Smooth muscle cell (in vitro differentiated cells): ENCODE measurements around the gene ALDH4A1. TPM values are rescaled to one million over a fixed set of nuclear protein-coding genes. Genes with fewer than 3 reads are reported as not detected.

Experiments
- DNase-seq: peaks from one replicate; lab custom pipeline; 2025; ENCODE audit not compliant: unreplicated experiment; lab: John Stamatoyannopoulos, UW
- H2AFZ ChIP-seq: fragments of 200-600 bp; sonication (generic); 2 replicates; pipeline ENCODE4 v1.6.0; 2016; ENCODE audit warnings: antibody characterized with exemption, low read depth, mild to moderate bottlenecking
- H3F3A ChIP-seq: fragments of 200-600 bp; sonication (generic); 2 replicates; pipeline ENCODE4 v1.6.0; 2017; ENCODE audit warnings: antibody characterized with exemption, low read depth
- H3K27ac ChIP-seq: fragments of 200-600 bp; sonication (generic); 2 replicates; pipeline ENCODE4 v1.5.1; 2016; ENCODE audit warnings: low read depth, mild to moderate bottlenecking
- H3K27me3 ChIP-seq: fragments of 200-600 bp; sonication (generic); 2 replicates; pipeline ENCODE4 v1.6.1; 2016; ENCODE audit warnings: low read depth, mild to moderate bottlenecking
- H3K36me3 ChIP-seq: fragments of 200-600 bp; sonication (generic); 2 replicates; pipeline ENCODE4 v1.5.1; 2016; ENCODE audit warnings: low read depth
- H3K4me1 ChIP-seq: fragments of 200-600 bp; sonication (generic); 2 replicates; pipeline ENCODE4 v1.5.1; 2016; ENCODE audit warnings: low read depth
- H3K4me2 ChIP-seq: fragments of 200-600 bp; sonication (generic); 2 replicates; pipeline ENCODE4 v1.6.0; 2016; ENCODE audit warnings: mild to moderate bottlenecking
- H3K4me3 ChIP-seq: fragments of 200-600 bp; sonication (generic); 2 replicates; pipeline ENCODE4 v1.5.1; 2016; ENCODE audit warnings: mild to moderate bottlenecking
- H3K79me2 ChIP-seq: fragments of 200-600 bp; sonication (generic); 2 replicates; pipeline ENCODE4 v1.6.0; 2016; ENCODE audit warnings: low read depth, mild to moderate bottlenecking
- H3K9ac ChIP-seq: fragments of 200-600 bp; sonication (generic); 2 replicates; pipeline ENCODE4 v1.6.0; 2016; ENCODE audit warnings: low read depth
- H3K9me3 ChIP-seq: fragments of 200-600 bp; sonication (generic); replicated peaks from 2 replicates; pipeline ENCODE4 v1.5.1; 2016; ENCODE audit warnings: low read depth
- H4K20me1 ChIP-seq: fragments of 200-600 bp; sonication (generic); 2 replicates; pipeline ENCODE4 v1.6.0; 2016; ENCODE audit warnings: low read depth
- WGBS: methylation state at CpG from one replicate; pipeline ENCODE4 v1.1.7; 2016; ENCODE audit warnings: low lambda C conversion rate; 5-methylcytosine and 5-hydroxymethylcytosine counted together
- polyA plus RNA-seq: library from polyadenylated mRNA; unstranded; fragments of >200 nt; fragmentation: Nextera tagmentation; extraction: Ambion mirVana; gene quantifications from 2 replicates; pipeline ENCODE4 v1.2.1, GENCODE V29; 2016
- total RNA-seq: library from RNA; depleted of rRNA; stranded (reverse); fragments of >200 nt; gene quantifications from 2 replicates; pipeline ENCODE4 v1.2.3, GENCODE V29; 2014
- TF ChIP-seq, protein P1 (sequence below): fragments of 200-600 bp; sonication (generic); IDR thresholded peaks from 2 replicates; pipeline ENCODE4 v1.5.1; 2017; ENCODE audit warnings: borderline replicate concordance, mild to moderate bottlenecking, antibody characterized with exemption; ENCODE audit not compliant: insufficient read depth, poor library complexity, severe bottlenecking

The ALDH4A1 gene
- total and polyA plus RNA-seq, 2 experiments from 2014 or later = 4.8 to 7.2 TPM

DNA sequence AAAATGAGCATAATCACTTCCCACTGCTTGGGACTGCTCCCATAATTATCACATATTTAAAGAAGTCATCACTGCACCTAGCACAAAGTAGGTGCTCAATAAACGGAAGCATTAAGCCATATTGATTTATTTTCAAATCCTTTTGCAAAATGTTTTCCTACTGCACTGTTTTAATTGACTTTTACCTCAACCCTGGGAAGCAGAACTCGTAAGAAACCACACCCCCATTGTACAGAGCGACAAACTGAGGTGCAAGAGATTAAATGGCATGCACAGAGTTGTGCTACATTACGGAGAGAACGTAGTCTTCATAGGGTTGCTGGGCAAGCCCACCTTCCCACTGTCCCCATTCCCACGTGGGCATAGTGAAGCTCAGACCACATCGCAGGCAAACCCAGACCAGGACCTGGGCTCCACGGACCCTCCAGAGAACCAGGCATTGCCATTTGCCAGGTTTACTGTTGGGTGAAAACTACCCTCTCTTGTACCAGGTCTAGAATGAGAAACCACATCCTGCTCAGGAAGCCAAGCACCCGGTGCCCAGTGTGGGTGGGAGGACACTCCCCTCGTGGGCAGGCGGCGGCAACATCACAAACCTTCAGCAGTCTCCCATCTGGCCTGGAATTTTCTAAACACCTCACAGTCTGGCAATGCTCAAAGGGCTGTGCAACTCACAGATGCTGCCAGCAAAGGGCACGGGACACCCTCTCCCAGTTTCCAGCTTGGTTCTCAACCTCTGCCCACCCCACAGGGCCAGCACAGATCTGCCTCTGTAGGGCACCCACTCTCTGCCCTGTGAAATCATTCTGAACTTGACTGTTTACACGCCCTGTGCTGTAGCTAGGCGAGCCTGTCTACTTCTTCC, 45.9 kb upstream of the ALDH4A1 start:
- Histone ChIP-seq H3K79me2 (peaks cover 98% of the 10 kb centered on the region), H3K4me3 (no peak overlapping the region), H2AFZ (no peak overlapping the region), H3K9ac (peak overlapping the region; percentile 89), H3K27me3 (no peaks in the 10 kb centered on the region), H3K27ac (peak overlapping the region; percentile 97), H3K36me3 (no peaks in the 10 kb centered on the region), H3K4me1 (peaks cover 35% of the 10 kb centered on the region), H3K9me3 (no peaks in the 10 kb centered on the region), H3F3A (peaks cover 61% of the 10 kb centered on the region), H3K4me2 (peak overlapping the region; percentile 82), H4K20me1 (peaks cover 40% of the 10 kb centered on the region)
- 57% methylated on average over 15 of the region's 15 CpGs for WGBS
- DNase-seq = no peak
- TF ChIP-seq, protein P1, sequence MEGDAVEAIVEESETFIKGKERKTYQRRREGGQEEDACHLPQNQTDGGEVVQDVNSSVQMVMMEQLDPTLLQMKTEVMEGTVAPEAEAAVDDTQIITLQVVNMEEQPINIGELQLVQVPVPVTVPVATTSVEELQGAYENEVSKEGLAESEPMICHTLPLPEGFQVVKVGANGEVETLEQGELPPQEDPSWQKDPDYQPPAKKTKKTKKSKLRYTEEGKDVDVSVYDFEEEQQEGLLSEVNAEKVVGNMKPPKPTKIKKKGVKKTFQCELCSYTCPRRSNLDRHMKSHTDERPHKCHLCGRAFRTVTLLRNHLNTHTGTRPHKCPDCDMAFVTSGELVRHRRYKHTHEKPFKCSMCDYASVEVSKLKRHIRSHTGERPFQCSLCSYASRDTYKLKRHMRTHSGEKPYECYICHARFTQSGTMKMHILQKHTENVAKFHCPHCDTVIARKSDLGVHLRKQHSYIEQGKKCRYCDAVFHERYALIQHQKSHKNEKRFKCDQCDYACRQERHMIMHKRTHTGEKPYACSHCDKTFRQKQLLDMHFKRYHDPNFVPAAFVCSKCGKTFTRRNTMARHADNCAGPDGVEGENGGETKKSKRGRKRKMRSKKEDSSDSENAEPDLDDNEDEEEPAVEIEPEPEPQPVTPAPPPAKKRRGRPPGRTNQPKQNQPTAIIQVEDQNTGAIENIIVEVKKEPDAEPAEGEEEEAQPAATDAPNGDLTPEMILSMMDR = no peak

GRCh38 chr1:18947570-18947969, 45.2 kb upstream of the ALDH4A1 start:
- Histone ChIP-seq H3K9ac (peak overlapping the region; percentile 33), H3F3A (peaks cover 61% of the 10 kb centered on the region), H3K9me3 (no peaks in the 10 kb centered on the region), H3K79me2 (peaks cover 98% of the 10 kb centered on the region), H3K36me3 (no peaks in the 10 kb centered on the region), H3K4me2 (peak overlapping the region; percentile 8), H4K20me1 (peaks cover 39% of the 10 kb centered on the region), H3K27me3 (no peaks in the 10 kb centered on the region), H3K27ac (peak overlapping the region; percentile 97), H3K4me1 (peaks cover 35% of the 10 kb centered on the region), H3K4me3 (no peak overlapping the region), H2AFZ (no peak overlapping the region)
- TF ChIP-seq, protein P1 = no peak
- 76% methylated on average over 9 of the region's 9 CpGs for WGBS
- no peak for DNase-seq

DNA sequence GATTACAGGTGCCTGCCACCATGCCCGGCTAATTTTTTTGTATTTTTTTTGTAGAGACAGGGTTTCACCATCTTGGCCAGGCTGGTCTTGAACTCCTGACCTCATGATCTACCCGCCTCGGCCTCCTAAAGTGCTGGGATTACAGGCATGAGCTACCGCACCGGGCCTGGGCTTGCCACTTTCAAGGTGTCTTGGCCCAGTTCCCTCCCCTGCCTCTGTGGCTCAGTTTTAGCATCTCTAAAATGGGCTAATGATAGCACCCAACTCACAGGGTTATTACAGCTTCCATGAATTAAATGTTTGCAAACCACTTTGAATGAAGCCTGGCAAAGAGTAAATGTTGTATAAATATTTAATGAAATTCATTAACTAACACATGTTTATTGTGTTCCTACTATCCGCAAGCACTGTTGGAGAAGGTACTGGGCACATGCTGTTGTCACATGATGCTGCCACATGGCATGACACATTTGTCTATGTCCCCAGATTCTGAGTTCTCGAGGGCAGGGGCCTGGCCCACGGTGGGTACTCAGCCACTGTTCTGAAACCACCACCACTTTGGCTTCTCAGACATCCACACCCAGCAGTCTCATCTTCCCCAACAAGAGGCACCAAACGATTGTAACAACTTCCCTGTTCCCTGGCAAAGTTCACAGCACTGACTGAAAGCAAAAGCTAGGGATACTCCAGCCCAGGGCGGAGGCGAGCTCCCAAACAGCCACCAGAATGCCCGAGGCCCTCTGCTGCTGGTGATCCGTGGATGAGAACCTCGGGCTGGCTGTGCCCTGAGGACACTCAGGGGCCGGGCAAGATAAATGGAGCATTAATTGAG, 44.4 kb upstream of the ALDH4A1 start:
- DNase-seq = no peak
- Histone ChIP-seq H3K27ac (peak overlapping the region; percentile 97), H3K4me3 (no peak overlapping the region), H3K79me2 (peaks cover 98% of the 10 kb centered on the region), H3K27me3 (no peaks in the 10 kb centered on the region), H2AFZ (no peak overlapping the region), H3F3A (peaks cover 61% of the 10 kb centered on the region), H3K9me3 (no peaks in the 10 kb centered on the region), H4K20me1 (peaks cover 48% of the 10 kb centered on the region), H3K4me1 (peaks cover 39% of the 10 kb centered on the region), H3K36me3 (no peaks in the 10 kb centered on the region), H3K4me2 (peak overlapping the region; percentile 8), H3K9ac (peak overlapping the region; percentile 33)
- TF ChIP-seq, protein P1 = no peak
- WGBS = 78% methylated on average over 15 of the region's 15 CpGs
